Epidermal melanocyte (primary cell): ENCODE data around the gene ARMH3.

Experiments
- DNase-seq: peaks from one replicate; pipeline ENCODE4 v3.0.0; 2011; ENCODE audit warnings: low spot score; ENCODE audit not compliant: insufficient read length

ARMH3 gene, protein sequence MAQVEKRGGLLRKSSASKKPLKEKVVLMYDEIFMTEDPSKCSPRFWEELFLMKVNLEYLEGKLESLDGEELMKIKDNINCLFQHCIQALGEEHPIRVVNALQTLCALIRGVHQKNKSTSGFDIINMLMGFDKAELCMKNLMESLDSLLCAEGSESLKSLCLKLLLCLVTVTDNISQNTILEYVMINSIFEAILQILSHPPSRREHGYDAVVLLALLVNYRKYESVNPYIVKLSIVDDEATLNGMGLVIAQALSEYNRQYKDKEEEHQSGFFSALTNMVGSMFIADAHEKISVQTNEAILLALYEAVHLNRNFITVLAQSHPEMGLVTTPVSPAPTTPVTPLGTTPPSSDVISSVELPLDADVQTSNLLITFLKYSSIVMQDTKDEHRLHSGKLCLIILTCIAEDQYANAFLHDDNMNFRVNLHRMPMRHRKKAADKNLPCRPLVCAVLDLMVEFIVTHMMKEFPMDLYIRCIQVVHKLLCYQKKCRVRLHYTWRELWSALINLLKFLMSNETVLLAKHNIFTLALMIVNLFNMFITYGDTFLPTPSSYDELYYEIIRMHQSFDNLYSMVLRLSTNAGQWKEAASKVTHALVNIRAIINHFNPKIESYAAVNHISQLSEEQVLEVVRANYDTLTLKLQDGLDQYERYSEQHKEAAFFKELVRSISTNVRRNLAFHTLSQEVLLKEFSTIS

GRCh38 chr10:102055647-102056419 lies at the start of gene ARMH3:
ARMH3 (minus strand) TSS chr10:102056173; CDS start chr10:102040114, 16,059 bp downstream.
- DNase-seq: peak; percentile 98

- DNase-seq: no peak
Measured at GRCh38 chr10:102102421-102102820, 46.4 kb upstream of the ARMH3 start.

DNA sequence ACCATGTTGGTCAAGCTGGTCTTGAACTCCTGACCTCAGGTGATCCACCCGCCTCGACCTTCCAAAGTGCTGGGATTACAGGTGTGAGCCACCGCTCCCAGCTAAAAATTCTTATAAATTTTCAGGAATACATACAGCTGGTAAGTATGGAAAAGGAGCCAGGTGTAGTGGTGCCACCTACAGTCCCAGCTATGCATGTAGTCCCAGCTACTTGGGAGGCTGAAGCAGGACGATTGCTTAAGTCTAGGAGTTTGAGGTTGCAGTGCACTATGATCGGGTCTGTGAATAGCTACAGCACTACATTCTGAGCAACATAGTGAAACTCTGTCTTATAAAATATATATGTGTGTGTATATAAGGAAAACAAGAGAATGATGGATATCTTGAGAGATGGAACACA lies 45.2 kb upstream of the ARMH3 start:
- no peak for DNase-seq

GRCh38 chr10:102096449-102096848 lies 40.5 kb upstream of the ARMH3 start:
- DNase-seq: no peak

- DNase-seq: no peak
Measured at GRCh38 chr10:102090772-102091171, 34.8 kb upstream of the ARMH3 start.

DNA sequence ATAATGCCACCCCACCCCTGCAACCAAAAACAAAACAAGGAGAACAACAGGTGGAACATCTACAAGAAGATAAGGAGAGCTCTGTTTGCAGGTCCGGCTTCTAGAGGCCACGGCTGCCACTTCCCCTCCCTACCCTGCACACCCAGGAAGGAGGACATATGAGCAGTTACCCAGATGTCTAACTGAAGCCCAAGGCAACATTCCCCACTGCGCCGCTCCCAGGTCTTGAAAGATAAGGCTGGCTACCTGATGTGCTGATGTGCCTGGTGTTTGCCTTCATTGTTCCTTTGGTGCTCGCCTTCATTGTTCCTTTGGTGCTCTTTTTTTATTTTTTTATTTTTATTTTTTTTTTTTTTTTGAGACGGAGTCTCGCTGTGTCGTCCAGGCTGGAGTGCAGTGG lies 30.2 kb upstream of the ARMH3 start:
- no peak for DNase-seq

GRCh38 chr10:102085336-102085735 lies 29.4 kb upstream of the ARMH3 start:
- no peak for DNase-seq

- DNase-seq: no peak
Measured at GRCh38 chr10:102083541-102083940, 27.6 kb upstream of the ARMH3 start.

DNA sequence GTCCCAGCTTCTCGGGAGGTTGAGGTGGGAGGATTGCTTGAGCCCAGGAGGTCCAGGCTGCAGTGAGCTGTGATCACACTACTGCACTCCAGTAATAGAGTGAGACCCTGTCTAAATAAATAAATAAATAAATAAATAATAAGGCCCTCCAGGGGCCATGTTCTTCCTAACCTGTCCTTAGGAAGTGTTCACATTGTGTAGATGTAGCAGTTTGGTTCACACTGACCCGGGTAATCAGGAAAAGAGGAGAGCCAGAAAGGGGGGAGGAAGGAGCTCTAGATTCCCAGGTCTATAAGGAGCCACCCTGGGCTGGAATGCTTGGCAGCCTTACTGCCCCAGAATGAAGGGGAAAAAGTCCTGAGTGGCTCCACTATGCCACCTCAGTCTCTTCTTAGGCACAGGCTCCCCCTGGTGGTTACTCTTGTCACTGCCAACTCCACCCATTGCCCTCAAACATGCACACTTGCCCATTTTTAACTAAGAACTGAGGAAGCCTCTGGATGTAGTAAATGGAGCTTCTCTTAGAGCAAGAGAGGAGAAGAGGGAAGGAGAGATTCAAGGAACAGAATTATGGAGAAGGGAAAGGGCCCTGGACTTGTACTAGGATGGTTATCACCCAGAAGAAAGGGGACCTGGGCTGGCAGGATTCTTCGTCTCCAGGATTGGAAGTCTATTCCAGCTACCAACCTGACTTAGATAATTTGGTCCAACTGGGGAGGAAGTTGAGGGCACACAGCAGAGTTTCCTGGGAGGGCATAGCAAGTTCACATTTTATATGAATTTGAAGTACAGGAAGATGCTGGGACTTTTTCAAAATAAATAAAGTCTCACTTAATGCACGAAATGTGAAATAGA lies 16.9 kb upstream of the ARMH3 start:
- DNase-seq: peak; percentile 85

- DNase-seq: no peak
Measured at GRCh38 chr10:102069071-102069470, 13.1 kb upstream of the ARMH3 start.

DNA sequence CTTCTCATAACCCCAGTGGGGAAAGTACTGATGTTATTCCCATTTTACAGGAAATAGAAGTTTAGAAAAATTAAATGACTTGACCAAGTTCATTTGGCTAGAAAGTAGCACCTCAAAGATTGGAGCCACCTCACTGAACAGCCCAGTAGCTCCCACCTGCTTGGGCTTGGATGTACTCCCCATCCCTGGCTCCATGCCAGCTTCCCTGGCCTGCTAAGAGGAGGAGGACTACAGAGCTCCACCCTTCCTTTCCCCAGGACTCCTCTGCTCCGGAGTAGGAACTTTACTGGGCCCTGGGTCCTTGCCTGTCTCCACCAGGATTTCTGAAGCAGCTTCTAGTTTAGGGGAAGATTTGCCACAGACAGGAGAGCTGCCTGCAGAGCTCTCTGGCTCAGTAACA lies 12.2 kb upstream of the ARMH3 start:
- DNase-seq: no peak

DNA sequence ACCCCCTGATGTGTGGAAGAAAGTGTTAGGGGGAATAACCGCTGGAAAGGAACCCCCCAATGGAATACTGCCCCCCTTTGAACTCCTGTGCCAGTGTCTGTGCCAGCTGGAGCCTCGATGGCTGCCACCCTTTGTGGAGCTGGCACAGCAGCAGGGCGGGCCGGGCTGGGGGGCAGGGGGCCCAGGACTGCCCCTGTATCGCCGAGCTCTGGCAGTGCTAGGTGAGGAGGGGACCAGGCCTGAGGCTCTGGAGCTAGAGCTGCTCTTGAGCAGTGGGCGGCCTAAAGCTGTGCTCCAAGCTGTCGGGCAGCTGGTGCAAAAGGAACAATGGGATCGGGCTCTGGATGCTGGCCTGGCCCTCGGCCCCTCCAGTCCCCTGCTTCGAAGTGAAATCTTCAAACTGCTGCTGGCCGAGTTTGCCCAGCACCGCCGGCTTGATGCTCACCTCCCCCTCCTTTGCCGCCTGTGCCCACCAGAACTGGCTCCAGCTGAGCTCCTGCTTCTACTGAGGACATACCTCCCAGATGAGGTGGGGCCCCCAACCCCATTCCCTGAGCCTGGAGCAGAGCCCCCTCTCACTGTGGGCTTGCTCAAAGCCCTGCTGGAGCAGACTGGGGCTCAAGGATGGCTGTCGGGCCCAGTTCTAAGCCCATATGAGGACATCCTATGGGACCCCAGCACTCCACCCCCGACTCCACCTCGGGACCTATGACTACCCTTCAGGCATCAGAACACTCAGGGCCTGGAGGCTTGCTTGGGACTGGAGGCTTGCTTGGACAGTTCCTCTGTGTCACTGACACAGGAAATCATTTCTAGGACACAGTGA lies 11.3 kb upstream of the ARMH3 start:
- DNase-seq: no peak

DNA sequence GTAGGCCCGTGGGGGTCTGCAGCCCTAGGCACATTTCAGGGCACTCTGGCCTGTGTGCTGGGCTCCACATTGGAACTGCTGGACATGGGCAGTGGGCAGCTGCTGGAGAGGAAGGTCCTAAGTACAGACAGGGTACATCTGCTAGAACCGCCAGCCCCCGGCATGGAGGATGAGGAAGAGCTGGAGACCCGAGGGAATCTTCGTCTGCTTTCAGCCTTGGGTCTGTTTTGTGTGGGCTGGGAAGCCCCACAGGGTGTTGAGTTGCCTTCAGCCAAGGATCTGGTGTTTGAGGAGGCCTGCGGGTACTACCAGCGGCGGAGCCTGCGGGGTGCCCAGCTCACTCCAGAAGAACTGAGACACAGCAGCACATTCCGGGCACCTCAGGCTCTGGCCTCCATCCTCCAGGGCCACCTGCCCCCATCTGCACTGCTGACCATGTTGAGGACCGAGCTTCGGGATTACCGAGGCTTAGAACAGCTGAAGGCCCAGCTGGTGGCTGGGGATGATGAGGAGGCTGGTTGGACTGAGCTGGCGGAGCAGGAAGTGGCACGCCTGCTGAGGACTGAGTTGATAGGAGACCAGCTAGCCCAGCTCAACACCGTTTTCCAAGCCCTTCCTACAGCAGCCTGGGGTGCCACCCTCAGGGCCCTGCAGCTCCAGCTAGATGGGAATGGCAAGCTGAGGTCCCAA lies 10.6 kb upstream of the ARMH3 start:
- no peak for DNase-seq

DNA sequence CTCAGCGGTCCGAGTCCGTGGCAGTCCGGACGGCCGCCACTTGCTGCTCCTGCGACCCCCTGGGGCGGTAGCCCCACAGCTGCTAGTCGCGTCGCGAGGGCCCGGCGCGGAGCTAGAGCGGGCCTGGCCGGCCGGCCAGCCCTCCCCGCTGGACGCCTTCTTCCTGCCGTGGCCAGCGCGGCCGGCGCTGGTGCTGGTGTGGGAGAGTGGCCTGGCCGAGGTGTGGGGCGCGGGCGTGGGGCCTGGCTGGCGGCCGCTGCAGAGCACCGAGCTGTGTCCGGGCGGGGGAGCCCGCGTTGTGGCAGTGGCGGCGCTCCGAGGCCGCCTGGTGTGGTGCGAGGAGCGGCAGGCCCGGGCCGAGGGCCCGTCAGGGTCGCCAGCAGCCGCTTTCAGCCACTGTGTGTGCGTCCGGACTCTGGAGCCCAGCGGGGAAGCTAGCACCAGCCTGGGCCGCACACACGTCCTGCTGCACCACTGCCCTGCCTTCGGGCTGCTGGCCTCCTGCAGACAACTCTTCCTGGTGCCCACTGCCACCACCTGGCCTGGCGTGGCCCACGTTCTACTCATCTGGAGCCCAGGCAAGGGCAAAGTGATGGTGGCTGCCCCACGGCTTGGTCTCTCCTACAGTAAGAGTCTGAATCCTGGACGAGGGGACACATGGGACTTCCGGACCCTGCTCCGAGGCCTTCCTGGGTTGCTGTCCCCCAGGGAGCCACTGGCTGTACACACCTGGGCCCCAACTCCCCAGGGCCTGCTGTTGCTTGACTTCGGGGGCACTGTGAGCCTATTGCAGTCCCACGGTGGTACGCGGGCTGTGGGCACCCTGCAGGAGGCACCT lies 9.8 kb upstream of the ARMH3 start:
- no peak for DNase-seq

DNA sequence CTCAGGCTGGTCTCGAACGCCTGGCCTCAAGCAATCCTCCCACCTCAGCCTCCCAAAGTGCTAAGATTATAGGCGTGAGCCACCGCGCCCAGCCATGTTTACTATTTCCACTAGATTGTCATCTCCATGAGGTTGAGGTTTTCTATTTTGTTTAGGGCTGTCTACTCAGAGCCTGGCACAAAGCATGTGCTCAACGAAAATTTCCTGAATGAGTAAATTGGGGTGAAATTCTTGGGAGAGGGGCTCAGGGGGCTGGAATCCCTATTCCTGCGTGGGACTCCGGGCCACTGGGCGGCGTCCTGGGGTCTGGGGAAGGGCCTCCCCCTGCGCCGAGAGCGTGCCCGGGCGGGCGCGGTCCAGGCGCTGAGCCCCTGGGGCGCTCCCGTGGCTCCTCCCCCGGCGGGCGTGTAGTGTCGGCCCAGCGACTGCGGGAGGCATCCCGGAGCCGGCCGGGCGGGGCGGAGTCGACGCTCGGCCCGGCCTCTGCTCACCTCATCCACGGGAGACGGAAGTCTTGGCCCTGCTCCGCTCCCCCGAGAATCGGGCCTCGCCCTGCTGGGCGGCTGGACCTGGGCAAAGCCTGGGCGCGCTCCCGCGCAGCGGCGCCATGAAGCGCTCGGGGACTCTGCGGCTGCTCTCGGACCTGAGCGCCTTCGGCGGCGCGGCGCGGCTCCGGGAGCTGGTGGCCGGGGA lies 9.0 kb upstream of the ARMH3 start, which contains the start of gene HPS6:
Gene HPS6 (plus strand): TSS at position 482 of the 693 bp plus-strand sequence. CDS start 126 bp downstream, at position 608.
- DNase-seq: peak; percentile 95

GRCh38 chr10:102064503-102064867 lies 8.5 kb upstream of the ARMH3 start:
- DNase-seq: no peak

DNA sequence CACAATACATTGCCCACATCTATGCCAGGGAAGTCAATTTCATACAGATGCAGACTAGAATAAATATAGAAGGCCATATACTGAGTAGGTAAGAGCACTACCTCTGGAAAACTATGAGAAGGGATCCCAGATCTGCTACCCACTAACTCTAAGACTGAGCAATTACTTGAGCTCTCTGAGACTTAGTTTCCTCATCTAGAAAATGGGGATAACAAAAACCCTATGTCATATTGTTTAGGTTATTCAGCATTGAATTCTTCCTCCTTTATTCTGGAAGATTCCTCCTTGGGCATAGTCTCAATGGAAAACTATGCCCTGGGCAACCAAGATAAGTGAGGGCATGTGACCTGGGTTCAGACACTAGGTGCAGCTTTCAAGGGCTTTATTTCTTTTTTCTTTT lies 4.0 kb upstream of the ARMH3 start:
- DNase-seq: no peak
